ENCODE results near the gene NVL.

NVL gene

DNA sequence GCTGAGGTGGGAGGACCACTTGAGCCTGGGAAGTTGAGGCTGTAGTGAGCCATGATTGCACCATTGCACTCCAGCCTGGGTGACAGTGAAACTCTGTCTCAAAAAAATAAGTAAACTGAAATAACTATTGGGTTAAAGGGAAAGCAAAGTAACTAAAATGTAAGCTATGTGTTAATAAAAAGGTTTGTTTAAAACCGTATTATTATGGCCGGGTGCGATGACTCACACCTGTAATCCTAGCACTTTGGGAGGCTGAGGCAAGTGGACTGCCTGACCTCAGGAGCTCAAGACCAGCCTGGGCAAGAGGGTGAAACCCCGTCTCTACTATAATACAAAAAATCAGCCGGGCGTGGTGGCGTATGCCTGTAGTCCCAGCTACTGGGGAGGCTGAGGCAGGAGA is 27.0 kb downstream of the NVL start:
- peaks cover 67% of the 10 kb centered on the region for H3K36me3 ChIP-seq (ENCODE audit: insufficient read depth, low read length)

DNA sequence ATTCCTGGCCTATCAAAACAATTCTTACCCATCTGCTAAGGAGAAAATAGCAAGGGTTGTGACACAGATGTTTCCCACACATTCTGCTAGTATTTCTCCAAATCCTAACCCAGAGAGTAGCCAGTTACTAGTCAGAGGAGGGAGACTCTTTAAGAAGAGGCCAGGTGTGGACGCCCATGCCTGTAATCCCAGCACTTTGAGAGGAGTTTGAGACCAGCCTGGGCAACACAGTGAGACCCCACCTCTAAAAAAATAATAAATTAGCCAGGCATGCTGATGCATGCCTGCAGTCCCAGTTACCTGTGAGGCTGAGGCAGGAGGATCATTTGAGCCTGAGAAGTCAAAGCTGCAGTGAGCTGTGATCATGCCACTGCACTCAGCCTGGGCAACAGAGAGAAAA is 28.6 kb downstream of the NVL start:
- H3K27me3 ChIP-seq (ENCODE audit: control insufficient read depth in 1 of 2, insufficient read depth in 2 of 2, low read length in 2 of 2), result no peaks in the 10 kb centered on the region
- H3K4me1 ChIP-seq (ENCODE audit: insufficient read depth, low read length), result no peaks in the 10 kb centered on the region
- H3K9me3 ChIP-seq (ENCODE audit: low read length), result no peaks in the 10 kb centered on the region
- no peak overlapping the region for H3K4me3 ChIP-seq (ENCODE audit: low read depth in 1 of 2, low read length in 2 of 2)
- no peak overlapping the region for H3K27ac ChIP-seq (ENCODE audit: low read depth, low read length)
- no peak overlapping the region for H3K9ac ChIP-seq (ENCODE audit: low read length)
- peaks cover 52% of the 10 kb centered on the region for H3K36me3 ChIP-seq (ENCODE audit: insufficient read depth, low read length)

More for the DNA sequence above, 27.0 kb downstream of the NVL start:
- no peak overlapping the region for H3K9ac ChIP-seq (ENCODE audit: low read length)
- H3K4me1 ChIP-seq (ENCODE audit: insufficient read depth, low read length), result no peaks in the 10 kb centered on the region
- H3K27me3 ChIP-seq (ENCODE audit: control insufficient read depth in 1 of 2, insufficient read depth in 2 of 2, low read length in 2 of 2), result no peaks in the 10 kb centered on the region
- no peak overlapping the region for H3K4me3 ChIP-seq (ENCODE audit: low read depth in 1 of 2, low read length in 2 of 2)
- no peaks in the 10 kb centered on the region for H3K9me3 ChIP-seq (ENCODE audit: low read length)
- no peak overlapping the region for H3K27ac ChIP-seq (ENCODE audit: low read depth, low read length)

DNA sequence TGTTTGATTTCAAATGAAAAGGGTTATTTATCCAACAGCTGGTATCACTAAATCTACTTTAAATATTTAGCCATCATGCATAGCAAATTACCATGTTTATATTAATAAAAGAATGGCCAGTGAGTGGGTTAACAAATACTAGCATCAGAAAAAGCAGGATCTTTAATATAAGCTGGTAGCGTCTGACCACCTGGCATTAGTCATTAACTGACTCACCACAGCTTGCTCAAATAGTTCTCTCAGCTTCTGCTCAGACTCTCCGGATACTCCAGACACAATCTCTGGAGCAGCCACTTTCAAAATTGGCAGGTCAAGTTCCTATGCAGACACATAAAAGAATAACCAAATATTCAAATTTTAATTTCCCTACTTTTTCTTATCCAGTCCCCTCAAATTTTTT is 29.6 kb downstream of the NVL start:
- H3K9ac ChIP-seq (ENCODE audit: low read length), result no peak overlapping the region
- no peaks in the 10 kb centered on the region for H3K4me1 ChIP-seq (ENCODE audit: insufficient read depth, low read length)
- H3K27ac ChIP-seq (ENCODE audit: low read depth, low read length), result no peak overlapping the region
- H3K27me3 ChIP-seq (ENCODE audit: control insufficient read depth in 1 of 2, insufficient read depth in 2 of 2, low read length in 2 of 2), result no peaks in the 10 kb centered on the region
- H3K36me3 ChIP-seq (ENCODE audit: insufficient read depth, low read length), result peaks cover 58% of the 10 kb centered on the region
- H3K9me3 ChIP-seq (ENCODE audit: low read length), result no peaks in the 10 kb centered on the region
- no peak overlapping the region for H3K4me3 ChIP-seq (ENCODE audit: low read depth in 1 of 2, low read length in 2 of 2)

DNA sequence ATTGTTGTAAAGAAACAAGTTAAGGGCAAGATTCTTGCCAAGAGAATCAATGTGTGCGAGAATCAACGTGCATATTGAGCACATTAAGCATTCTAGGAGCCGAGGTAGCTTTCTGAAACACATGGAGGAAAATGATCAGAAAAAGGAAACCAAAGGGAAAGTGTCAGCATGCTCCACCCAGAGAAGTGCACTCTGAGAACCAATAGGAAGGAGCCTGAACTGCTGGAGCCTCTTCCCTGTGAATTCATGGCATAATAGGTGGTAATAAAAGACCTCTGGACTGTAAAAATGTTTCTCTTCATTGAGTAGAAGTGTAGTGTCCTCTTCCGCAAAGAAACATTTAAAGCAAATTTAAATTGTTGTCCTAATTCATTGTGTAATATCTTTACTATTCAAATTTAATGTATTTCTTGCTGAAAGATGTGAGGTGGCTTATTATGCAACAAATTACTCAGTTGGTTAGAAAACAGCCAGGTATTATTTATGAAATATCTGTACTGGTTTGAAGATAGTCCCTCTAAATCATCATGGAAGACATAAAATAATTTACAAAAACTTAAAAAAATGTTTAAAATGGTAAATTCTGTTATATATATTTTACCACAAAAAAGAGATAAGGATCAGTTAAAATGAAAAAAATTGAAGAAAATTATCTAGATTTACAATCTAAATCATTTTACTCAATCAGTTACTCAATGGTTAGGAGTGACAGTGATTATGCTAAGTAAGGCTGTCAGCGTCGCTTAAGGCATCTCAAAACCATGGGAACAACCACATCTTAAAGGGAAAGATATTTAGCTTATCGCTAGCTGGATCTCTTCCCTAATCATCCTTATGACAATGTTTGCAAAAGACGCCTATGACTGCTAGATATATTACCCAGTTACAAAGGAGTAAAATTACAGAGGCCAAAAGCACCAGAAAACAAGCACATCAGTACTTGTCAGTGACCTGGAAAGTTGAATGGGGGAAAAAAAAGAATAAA is 31.3 kb downstream of the NVL start:
- Histone ChIP-seq H3K27ac (ENCODE audit: low read depth, low read length) (no peak overlapping the region), H3K9ac (ENCODE audit: low read length) (no peak overlapping the region), H3K4me1 (ENCODE audit: insufficient read depth, low read length) (no peaks in the 10 kb centered on the region), H3K36me3 (ENCODE audit: insufficient read depth, low read length) (peaks cover 67% of the 10 kb centered on the region), H3K27me3 (ENCODE audit: control insufficient read depth in 1 of 2, insufficient read depth in 2 of 2, low read length in 2 of 2) (no peaks in the 10 kb centered on the region), H3K4me3 (ENCODE audit: low read depth in 1 of 2, low read length in 2 of 2) (no peak overlapping the region), H3K9me3 (ENCODE audit: low read length) (no peaks in the 10 kb centered on the region)

DNA sequence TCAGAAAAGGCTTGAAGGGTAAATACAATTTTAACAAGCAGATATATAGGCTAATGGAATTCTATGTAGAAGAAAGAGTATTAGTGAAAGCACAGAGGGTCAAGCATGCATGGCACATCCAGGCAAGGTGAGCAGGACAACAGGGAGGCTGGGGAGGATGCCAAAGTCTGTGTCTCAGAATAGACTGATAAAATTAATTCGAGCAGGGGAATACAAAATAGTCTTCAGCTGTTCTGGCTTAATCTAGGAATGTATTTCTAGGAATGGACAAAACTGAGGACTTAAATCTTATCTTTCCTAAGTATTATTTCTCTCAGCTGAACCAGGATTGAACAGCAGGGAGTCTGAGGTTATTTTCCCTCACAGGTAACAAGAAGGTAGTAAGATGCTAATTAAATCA is 35.2 kb downstream of the NVL start:
- no peak overlapping the region for H3K4me3 ChIP-seq (ENCODE audit: low read depth in 1 of 2, low read length in 2 of 2)
- H3K36me3 ChIP-seq (ENCODE audit: insufficient read depth, low read length), result peaks cover 58% of the 10 kb centered on the region
- H3K4me1 ChIP-seq (ENCODE audit: insufficient read depth, low read length), result no peaks in the 10 kb centered on the region
- H3K27me3 ChIP-seq (ENCODE audit: control insufficient read depth in 1 of 2, insufficient read depth in 2 of 2, low read length in 2 of 2), result no peaks in the 10 kb centered on the region
- no peak overlapping the region for H3K9ac ChIP-seq (ENCODE audit: low read length)
- no peaks in the 10 kb centered on the region for H3K9me3 ChIP-seq (ENCODE audit: low read length)
- H3K27ac ChIP-seq (ENCODE audit: low read depth, low read length), result no peak overlapping the region

DNA sequence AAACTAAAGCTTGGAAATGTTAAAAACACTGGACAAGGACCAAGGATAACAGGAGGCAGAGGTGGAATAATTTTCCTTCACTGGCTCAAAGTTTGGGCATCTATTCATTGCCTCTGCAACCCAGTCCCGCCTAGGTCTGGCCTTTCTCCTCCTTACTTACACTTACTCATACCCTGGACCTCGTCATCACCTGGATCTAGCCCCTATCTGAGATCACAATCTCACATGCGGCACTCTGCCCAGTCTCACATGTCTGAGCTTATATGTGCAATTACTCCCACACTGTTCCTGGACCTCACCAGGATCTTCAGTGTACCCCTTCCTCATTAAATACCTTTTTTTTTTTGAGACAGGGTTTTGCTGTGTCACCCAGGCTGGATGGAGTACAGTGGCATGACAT is 37.6 kb downstream of the NVL start:
- no peaks in the 10 kb centered on the region for H3K9me3 ChIP-seq (ENCODE audit: low read length)
- no peak overlapping the region for H3K4me3 ChIP-seq (ENCODE audit: low read depth in 1 of 2, low read length in 2 of 2)
- H3K36me3 ChIP-seq (ENCODE audit: insufficient read depth, low read length), result peaks cover 60% of the 10 kb centered on the region
- no peaks in the 10 kb centered on the region for H3K4me1 ChIP-seq (ENCODE audit: insufficient read depth, low read length)
- no peak overlapping the region for H3K9ac ChIP-seq (ENCODE audit: low read length)
- H3K27me3 ChIP-seq (ENCODE audit: control insufficient read depth in 1 of 2, insufficient read depth in 2 of 2, low read length in 2 of 2), result no peaks in the 10 kb centered on the region
- H3K27ac ChIP-seq (ENCODE audit: low read depth, low read length), result no peak overlapping the region

DNA sequence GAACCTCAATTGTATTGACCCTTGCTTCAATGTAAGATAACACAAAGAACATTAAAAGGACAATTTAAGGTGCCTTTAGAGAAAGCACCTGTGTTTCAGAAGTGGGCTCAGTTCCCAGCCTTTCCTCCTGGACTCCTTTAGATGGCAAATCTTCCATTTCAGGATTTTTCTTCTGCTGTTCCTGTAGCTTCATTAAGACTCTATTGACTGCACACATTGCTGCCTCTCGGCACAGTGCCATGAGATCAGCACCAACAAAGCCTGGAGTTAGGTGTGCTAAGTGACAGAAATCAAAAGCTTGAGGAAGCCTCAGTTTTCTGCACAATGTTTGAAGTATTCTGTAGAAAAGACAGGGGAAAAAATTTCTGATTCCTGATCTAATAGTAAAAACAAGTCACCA is 40.6 kb downstream of the NVL start:
- H3K9ac ChIP-seq (ENCODE audit: low read length), result no peak overlapping the region
- H3K27me3 ChIP-seq (ENCODE audit: control insufficient read depth in 1 of 2, insufficient read depth in 2 of 2, low read length in 2 of 2), result no peaks in the 10 kb centered on the region
- H3K36me3 ChIP-seq (ENCODE audit: insufficient read depth, low read length), result peaks cover 56% of the 10 kb centered on the region
- no peaks in the 10 kb centered on the region for H3K4me1 ChIP-seq (ENCODE audit: insufficient read depth, low read length)
- H3K27ac ChIP-seq (ENCODE audit: low read depth, low read length), result no peak overlapping the region
- H3K4me3 ChIP-seq (ENCODE audit: low read depth in 1 of 2, low read length in 2 of 2), result no peak overlapping the region
- no peaks in the 10 kb centered on the region for H3K9me3 ChIP-seq (ENCODE audit: low read length)

DNA sequence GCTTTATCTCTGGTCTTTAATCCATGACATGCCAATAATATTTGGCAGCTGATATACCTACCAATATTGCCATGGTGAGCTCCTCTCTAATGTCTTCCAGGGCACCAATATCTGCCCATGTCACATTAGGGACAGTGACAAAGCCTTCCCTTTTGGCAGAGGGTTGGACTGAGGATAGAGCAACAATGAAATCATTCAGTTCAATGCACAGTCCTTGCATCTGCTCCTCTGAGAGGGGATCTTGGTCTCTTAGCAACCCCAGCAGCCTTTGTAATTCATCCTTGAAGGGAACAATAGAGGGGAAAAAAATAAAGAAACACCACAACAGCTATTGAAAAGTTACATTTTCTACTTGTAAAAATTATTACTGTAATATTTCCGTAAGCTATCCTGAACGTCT is 42.3 kb downstream of the NVL start:
- no peak overlapping the region for H3K27ac ChIP-seq (ENCODE audit: low read depth, low read length)
- H3K27me3 ChIP-seq (ENCODE audit: control insufficient read depth in 1 of 2, insufficient read depth in 2 of 2, low read length in 2 of 2), result no peaks in the 10 kb centered on the region
- no peak overlapping the region for H3K9ac ChIP-seq (ENCODE audit: low read length)
- H3K9me3 ChIP-seq (ENCODE audit: low read length), result no peaks in the 10 kb centered on the region
- H3K36me3 ChIP-seq (ENCODE audit: insufficient read depth, low read length), result peaks cover 46% of the 10 kb centered on the region
- H3K4me1 ChIP-seq (ENCODE audit: insufficient read depth, low read length), result no peaks in the 10 kb centered on the region
- no peak overlapping the region for H3K4me3 ChIP-seq (ENCODE audit: low read depth in 1 of 2, low read length in 2 of 2)

DNA sequence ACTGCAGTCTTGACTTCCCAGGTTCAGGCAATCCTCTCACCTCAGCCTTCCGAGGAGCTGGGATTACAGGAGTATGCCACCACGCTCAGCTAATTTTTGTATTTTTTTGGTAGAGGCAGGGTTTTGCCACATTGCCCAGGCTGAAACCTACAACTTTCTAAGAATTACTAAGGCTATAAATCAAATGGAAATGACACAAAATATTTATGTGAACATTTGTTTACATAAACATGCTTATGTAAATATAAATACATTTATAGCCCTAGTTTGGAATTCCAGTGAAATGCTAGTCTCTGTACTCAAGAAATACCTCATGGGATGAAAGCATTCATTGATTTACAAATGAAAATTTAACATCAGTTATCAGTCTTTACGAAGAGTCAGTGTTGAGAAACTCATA is 47.8 kb downstream of the NVL start:
- no peaks in the 10 kb centered on the region for H3K4me1 ChIP-seq (ENCODE audit: insufficient read depth, low read length)
- no peak overlapping the region for H3K27ac ChIP-seq (ENCODE audit: low read depth, low read length)
- H3K9me3 ChIP-seq (ENCODE audit: low read length), result no peaks in the 10 kb centered on the region
- H3K9ac ChIP-seq (ENCODE audit: low read length), result no peak overlapping the region
- H3K36me3 ChIP-seq (ENCODE audit: insufficient read depth, low read length), result peaks cover 24% of the 10 kb centered on the region
- no peaks in the 10 kb centered on the region for H3K27me3 ChIP-seq (ENCODE audit: control insufficient read depth in 1 of 2, insufficient read depth in 2 of 2, low read length in 2 of 2)
- no peak overlapping the region for H3K4me3 ChIP-seq (ENCODE audit: low read depth in 1 of 2, low read length in 2 of 2)

DNA sequence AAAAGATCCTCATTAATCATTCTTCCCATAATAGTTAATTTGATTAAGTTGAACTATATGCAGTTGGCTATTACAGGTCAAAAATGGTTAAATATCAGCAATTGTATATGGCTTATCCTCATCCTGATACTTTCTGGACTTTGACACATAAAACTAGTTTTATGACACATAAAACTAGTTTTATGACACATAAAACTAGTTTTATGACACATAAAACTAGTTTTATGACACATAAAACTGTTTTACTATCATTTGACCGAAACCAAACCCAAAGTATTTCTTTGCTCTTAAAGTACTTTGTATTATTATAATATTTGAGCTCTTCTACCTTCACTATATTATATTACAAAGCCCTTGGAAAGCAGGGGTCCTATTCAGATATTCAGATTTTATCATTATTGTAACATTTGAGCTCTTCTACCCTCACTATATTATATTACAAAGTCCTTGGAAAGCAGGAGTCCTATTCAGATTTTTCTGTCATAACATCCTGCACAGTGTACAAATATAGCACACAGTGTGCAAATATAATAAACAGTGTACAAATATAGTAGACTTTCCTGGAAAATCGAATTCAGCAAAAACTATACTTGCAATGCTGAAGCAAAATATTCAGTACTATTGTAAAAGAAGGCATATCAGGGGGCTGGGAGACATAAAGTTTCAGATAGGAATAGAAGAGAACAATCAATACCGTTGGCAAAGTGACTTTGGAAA is 53.0 kb downstream of the NVL start:
- H3K27ac ChIP-seq (ENCODE audit: low read depth, low read length), result no peak overlapping the region
- H3K9me3 ChIP-seq (ENCODE audit: low read length), result no peaks in the 10 kb centered on the region
- peaks cover 12% of the 10 kb centered on the region for H3K36me3 ChIP-seq (ENCODE audit: insufficient read depth, low read length)
- H3K4me1 ChIP-seq (ENCODE audit: insufficient read depth, low read length), result no peaks in the 10 kb centered on the region
- no peak overlapping the region for H3K9ac ChIP-seq (ENCODE audit: low read length)
- H3K27me3 ChIP-seq (ENCODE audit: control insufficient read depth in 1 of 2, insufficient read depth in 2 of 2, low read length in 2 of 2), result no peaks in the 10 kb centered on the region
- no peak overlapping the region for H3K4me3 ChIP-seq (ENCODE audit: low read depth in 1 of 2, low read length in 2 of 2)

DNA sequence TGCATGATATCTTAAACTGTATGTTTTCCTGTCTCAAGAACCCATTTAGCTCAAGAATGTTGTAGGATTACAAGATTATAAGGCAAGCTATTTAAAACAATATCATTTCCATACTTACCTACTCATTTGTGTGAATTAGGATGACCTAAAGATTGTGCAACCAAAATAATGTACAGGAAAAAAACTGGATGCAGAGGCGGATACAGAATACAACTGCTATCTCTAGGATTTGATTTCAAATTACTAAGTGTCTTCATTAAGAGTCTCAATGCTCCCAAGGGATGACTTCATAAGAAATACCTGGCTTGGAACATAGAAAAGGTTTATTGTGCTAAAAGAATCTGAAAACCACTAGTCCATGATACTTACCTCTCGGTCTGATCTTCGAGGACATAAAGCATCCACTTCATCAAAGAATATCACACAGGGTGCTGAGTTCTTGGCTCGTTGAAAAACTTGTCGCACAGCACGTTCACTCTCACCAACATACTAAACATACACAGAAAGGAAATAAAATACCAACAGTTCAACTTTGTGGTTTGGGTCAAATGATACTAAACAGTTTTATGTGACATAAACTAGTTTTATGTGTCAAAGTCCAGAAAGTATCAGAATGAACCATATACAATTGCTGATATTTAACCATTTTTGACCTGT is 54.9 kb downstream of the NVL start:
- Histone ChIP-seq H3K9me3 (ENCODE audit: low read length) (no peaks in the 10 kb centered on the region), H3K4me1 (ENCODE audit: insufficient read depth, low read length) (no peaks in the 10 kb centered on the region), H3K9ac (ENCODE audit: low read length) (no peak overlapping the region), H3K36me3 (ENCODE audit: insufficient read depth, low read length) (peaks cover 8% of the 10 kb centered on the region), H3K27ac (ENCODE audit: low read depth, low read length) (no peak overlapping the region), H3K4me3 (ENCODE audit: low read depth in 1 of 2, low read length in 2 of 2) (no peak overlapping the region), H3K27me3 (ENCODE audit: control insufficient read depth in 1 of 2, insufficient read depth in 2 of 2, low read length in 2 of 2) (no peaks in the 10 kb centered on the region)
